Suppressor macrophage (primary cell): ENCODE measurements around the gene LIN28A.
A peak's percentile ranks its signal among the peaks of the same experiment; 100 is the strongest.

Experiments used
- DNase-seq, 4 experiments: peaks; one replicate each; pipeline ENCODE4 v3.0.0-alpha.2; 2020 to 2022

Gene LIN28A

GRCh38 chr1:26388791-26389445 lies 21.7 kb upstream of the LIN28A start:
- DNase-seq, result no peak

GRCh38 chr1:26389604-26390247 lies 20.9 kb upstream of the LIN28A start:
- DNase-seq, result no peak

DNA sequence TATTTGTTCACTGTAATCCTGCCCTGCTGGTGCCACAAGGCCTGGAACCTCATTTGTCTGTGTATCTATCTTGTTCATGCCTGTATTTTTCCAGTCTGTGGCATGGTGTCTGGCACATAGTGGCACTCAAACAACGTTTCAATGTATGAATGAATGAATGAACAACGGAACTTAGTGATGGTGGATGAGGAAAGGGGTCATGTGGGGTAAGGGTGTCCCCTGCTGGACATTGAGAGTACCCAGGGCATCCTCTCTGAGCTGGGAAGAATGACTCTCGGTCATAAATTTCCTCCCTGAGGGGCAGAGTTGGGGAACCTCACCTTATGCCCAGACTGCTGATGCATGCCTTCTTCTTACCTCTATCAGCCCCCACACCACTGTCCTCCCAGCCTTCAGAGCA lies 19.2 kb upstream of the LIN28A start:
- peak; percentile 55 to 72 (median 70) for DNase-seq

DNA sequence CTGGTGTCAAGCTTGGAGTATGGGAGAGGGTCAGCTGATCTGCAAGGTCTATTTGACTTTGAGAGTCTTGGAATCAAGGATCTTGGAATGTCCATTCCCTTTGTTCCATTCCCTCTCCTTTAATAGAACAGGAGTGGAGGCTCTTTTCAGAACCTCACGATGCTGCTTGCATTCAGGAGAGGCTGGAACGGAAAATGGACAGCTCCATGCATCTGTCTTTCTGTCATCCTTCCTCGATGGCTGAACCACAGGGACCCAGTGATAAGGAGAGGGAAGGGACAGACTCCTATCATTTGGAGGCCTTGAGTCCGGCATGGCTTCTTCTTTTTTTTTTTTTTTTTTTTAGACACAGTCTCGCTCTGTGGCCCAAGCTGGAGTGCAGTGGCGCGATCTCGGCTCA lies 14.9 kb upstream of the LIN28A start:
- no peak for DNase-seq

- DNase-seq, result no peak
Observed at GRCh38 chr1:26399034-26399433, 11.6 kb upstream of the LIN28A start.

- no peak for DNase-seq
Observed at GRCh38 chr1:26401891-26402290, 8.7 kb upstream of the LIN28A start.

GRCh38 chr1:26403656-26404055 lies 7.0 kb upstream of the LIN28A start:
- peak in 1 of 4 experiments; percentile 7 for DNase-seq

GRCh38 chr1:26404641-26405040 lies 6.0 kb upstream of the LIN28A start:
- no peak for DNase-seq

DNA sequence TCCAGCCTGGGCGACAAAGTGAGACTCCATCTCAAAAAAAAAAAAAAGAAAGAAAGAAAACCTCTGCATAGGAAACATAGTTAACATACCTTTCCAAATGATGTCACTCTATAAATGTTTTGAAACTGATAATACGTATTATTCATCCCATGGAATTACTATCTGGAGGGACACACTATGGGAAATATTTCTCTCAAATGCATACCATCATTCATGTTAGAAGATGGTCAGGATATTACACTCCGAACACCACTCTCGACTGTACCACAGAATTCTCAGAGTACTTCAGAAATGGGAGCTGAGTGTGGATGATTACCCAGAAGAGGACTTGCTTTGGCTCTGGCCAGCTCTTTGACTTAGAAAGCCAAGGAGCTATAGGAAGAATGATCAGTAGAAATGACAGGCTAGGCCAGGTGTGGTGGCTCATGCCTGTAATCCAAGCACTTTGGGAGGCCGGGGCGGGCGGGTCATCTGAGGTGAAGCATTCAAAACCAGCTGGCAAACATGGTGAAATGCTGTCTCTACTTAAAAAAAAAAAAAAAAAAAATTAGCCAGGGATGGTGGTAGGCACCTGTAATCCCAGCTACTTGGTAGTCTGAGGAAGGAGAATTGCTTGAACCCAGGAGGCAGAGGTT lies 5.2 kb upstream of the LIN28A start:
- no peak for DNase-seq

GRCh38 chr1:26408604-26409003 lies 2.0 kb upstream of the LIN28A start:
- DNase-seq, result peak; percentile 73 to 86 (median 86)

DNA sequence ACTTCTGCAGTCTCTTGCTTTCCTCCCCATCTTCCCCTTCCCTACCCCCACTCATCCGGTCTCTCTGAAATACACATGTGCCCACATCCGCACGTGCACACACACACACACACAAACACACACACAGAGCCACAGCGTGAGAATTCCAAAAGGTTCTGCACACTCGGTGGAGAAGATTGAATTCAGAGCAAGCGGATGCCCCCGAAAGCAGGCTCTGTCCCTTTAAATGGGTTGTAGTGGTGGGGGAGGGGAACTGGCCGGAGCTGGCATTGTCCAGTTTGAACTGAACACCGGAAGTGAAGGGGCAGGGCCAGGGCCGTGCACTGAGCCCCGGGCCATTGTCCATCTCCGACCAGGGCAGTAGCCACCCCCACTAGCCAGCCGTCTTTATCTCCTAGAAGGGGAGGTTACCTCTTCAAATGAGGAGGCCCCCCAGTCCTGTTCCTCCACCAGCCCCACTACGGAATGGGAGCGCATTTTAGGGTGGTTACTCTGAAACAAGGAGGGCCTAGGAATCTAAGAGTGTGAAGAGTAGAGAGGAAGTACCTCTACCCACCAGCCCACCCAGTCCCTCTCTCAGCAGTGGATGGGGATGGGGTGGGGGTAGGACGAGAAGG lies 1.3 kb upstream of the LIN28A start:
- no peak for DNase-seq

- DNase-seq, result no peak
Observed at GRCh38 chr1:26411624-26412074, 1.0 kb downstream of the LIN28A start.

DNA sequence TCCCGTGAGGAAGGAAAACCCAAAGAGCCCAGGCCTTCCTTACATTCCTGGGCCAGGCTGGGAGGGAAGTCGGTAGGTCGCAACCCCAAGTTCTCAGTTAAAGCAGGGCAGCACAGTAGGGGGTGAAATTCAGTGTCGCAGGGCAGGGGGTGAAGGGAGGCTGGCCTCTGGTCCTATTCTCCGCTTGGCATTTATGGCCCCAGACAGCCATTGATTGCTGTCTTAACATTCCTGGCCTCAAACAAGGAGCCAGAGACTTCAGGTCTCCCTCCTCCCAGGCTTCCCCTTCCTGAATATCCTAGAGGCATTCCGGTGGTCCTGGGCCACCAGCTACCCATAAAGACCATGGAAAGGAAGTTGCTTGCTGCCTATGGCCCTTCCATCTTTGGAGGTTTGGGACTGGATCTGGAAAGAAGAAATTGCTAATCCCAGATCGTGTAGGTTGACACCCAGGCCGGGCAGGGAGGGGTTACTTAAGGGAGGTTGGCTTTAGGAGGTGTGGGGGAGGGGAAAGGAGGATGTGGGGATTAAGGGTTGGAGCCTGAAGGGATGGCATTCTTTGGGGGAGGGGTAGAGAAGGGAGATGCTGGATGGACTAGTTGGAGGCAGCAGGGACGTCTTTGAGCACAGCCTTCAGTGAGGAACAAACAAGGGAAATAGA lies 1.7 kb downstream of the LIN28A start:
- DNase-seq, result no peak

DNA sequence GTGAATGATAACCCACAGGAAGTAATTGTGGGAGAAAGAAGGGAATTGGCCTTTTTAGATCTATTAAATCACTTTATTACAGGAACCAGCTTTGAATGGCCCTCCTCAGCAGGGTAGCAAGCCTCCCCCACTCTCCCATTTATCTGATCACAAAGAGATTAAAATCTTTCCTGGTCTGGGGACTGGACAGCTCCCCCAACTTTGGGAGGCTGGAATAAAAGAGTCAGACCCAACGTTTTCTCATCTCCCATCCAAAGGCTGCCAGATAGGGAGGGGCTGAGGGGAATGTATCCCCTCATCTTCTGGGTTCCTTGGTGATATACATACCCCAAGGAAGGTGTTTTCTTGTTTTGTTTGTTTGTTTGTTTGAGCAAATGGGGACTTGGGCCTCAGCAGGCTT lies 2.4 kb downstream of the LIN28A start:
- DNase-seq, result no peak

GRCh38 chr1:26417111-26417759 lies 6.6 kb downstream of the LIN28A start:
- DNase-seq, result peak; percentile 73 to 89 (median 84)

DNA sequence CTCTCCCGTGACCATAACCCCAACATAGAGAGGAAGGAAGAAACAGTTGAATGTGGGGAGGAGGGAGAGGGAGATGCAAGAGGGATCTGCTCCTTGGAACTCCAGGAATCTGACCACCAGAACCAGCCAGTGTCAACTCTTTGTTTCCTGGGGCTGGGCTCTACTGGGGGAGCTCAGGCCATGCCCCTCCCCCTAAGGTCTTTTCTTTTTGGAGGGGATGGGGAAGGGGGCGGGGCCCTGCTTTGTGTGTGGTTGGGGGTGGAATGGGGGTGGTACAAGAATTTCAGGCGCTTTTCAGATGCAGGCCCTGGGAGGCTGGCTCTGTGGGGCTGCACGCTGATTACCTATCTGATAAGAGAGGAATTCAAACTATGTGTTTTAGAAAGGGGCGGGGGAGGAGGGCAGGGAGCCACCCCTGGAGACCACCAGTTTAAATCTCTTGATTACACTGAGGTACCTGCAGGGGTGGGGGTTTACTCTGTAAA lies 8.3 kb downstream of the LIN28A start:
- no peak for DNase-seq

DNA sequence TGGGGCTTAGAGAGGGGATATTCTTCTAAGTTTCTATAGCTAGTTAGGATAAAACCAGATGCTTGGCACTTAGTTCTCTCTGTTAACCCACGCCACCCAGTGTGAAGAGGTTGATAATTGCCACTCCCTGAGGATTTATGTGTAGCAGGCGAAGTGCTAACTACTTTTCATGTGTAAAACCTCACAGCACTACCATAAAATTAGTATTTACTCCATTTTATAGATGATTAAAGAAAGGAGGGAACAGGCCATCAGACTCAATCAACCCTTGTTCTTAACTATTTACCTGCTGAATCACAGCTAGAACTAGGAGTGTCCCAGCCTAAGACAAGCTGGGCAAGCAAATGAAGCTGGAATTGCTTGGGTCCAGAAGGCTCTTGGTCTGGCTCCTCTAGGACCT lies 8.9 kb downstream of the LIN28A start:
- DNase-seq, result no peak

DNA sequence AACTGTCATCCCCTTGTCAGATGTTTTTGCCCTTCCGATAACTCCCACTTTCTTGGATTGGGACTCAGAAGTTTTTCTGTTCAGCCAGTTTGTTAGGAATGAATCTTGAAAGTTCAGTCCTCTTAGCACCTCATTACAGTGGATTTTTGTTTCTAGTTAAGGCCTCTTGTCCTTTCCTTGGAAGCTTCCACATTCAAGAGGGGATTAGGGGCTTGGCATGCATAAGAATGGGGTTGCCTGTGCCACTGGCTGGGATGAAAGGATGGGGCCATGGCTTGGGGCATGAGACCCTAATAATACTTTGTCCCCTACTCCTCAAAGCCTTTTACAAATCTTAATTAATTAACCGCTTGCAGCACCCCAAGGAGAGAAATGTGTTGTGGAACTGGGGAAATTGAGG lies 19.1 kb downstream of the LIN28A start:
- no peak for DNase-seq

GRCh38 chr1:26431979-26432695 lies 21.5 kb downstream of the LIN28A start, which contains the start of gene DHDDS:
TSS of gene DHDDS (plus strand) at chr1:26432321. CDS start at chr1:26432946, 625 bp downstream.
- peak; percentile 99 to 100 (median 100) for DNase-seq

GRCh38 chr1:26432793-26433192 lies 22.2 kb downstream of the LIN28A start:
- no peak for DNase-seq

GRCh38 chr1:26434161-26434752 lies 23.6 kb downstream of the LIN28A start:
- DNase-seq, result peak in 2 of 4 experiments; percentile 15 to 21
